ENCODE results near the gene MTMR10. TPM values are rescaled to one million over a fixed set of nuclear protein-coding genes. Genes with fewer than 3 reads are reported as not detected.

Gene MTMR10
- total RNA-seq, 2 donors from 2014 or later: 23.3 to 25.0 TPM

DNA sequence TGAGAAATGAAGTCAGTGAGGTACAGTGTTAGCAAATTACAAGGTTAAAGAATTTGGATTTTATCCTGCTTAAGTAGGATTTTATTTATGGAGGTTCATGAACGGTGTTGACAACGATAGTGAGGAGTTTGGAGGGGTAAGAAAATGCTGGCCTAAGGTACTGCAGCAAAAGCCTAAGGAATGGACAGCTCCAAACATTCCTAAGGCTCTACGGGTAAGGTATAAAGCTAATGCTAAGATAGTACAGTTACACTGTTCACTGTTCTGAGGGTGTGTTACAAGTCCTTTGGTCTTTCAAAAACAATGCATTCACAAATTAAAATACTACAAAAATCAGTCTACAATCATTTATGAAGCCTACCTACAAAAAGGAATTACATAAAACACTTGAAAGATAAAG, 7.3 kb downstream of the MTMR10 start:
- DNase-seq (ENCODE audit: low spot score): no peak
- Histone ChIP-seq H3K36me3 (peaks cover 27% of the 10 kb centered on the region), H3K27me3 (no peaks in the 10 kb centered on the region), H3K9me3 (no peaks in the 10 kb centered on the region), H3K4me3 (no peak overlapping the region), H3K27ac (no peak overlapping the region), H3K4me1 (peaks cover 0 to 44% of the 10 kb centered on the region in 2 donors)
- TF ChIP-seq, protein P1, sequence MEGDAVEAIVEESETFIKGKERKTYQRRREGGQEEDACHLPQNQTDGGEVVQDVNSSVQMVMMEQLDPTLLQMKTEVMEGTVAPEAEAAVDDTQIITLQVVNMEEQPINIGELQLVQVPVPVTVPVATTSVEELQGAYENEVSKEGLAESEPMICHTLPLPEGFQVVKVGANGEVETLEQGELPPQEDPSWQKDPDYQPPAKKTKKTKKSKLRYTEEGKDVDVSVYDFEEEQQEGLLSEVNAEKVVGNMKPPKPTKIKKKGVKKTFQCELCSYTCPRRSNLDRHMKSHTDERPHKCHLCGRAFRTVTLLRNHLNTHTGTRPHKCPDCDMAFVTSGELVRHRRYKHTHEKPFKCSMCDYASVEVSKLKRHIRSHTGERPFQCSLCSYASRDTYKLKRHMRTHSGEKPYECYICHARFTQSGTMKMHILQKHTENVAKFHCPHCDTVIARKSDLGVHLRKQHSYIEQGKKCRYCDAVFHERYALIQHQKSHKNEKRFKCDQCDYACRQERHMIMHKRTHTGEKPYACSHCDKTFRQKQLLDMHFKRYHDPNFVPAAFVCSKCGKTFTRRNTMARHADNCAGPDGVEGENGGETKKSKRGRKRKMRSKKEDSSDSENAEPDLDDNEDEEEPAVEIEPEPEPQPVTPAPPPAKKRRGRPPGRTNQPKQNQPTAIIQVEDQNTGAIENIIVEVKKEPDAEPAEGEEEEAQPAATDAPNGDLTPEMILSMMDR (IDR thresholded peaks at IDR 0.05): no peak

DNA sequence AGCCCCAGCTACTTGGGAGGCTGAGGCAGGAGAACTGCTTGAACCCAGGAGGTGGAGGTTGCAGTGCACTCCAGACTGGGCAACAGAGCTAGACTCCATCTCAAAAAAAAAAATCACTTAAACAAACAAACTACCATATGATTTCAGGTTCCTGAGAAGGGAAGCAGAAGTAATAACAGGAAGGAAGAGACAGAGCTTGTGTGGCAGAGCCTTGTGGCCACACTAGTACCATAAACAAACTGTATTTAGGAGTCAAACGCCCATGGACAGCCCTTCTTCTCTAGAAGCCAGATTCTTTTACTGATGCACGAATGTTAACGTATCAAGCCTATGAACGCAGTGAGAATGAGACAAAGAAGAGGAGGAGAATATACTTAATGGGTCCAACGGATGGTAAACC, 12.0 kb downstream of the MTMR10 start:
- Histone ChIP-seq H3K4me1 (peaks cover 0 to 16% of the 10 kb centered on the region in 2 donors), H3K27ac (no peak overlapping the region), H3K4me3 (no peak overlapping the region), H3K36me3 (peaks cover 23% of the 10 kb centered on the region), H3K27me3 (no peaks in the 10 kb centered on the region), H3K9me3 (no peaks in the 10 kb centered on the region)
- no peak for DNase-seq (ENCODE audit: low spot score)
- TF ChIP-seq, protein P1 (IDR thresholded peaks at IDR 0.05): no peak

DNA sequence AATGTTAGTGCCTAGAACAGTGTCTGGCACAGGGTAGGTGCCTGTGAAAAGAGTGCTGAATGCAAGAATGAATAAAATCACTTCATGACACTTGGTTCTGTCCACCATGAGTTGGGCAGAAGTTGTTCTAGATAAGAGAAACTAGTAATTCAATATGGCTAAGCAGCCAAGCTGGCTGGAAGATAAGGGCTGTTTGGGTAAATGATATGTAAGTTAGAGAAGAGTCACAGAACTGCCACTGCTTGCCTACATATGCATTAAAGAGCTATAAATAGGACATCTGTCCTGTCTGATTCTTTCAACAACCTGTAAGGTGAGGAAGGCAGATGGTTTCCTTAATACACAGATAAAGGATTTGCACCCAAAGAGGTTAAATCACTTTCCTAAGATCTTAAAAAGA, 13.1 kb downstream of the MTMR10 start:
- DNase-seq (ENCODE audit: low spot score): no peak
- H3K4me3 ChIP-seq: no peak overlapping the region
- no peaks in the 10 kb centered on the region for H3K27me3 ChIP-seq
- no peak overlapping the region for H3K27ac ChIP-seq
- H3K4me1 ChIP-seq: peaks cover 0 to 15% of the 10 kb centered on the region in 2 donors
- TF ChIP-seq, protein P1 (IDR thresholded peaks at IDR 0.05): no peak
- H3K36me3 ChIP-seq: peaks cover 33% of the 10 kb centered on the region
- H3K9me3 ChIP-seq: no peaks in the 10 kb centered on the region

DNA sequence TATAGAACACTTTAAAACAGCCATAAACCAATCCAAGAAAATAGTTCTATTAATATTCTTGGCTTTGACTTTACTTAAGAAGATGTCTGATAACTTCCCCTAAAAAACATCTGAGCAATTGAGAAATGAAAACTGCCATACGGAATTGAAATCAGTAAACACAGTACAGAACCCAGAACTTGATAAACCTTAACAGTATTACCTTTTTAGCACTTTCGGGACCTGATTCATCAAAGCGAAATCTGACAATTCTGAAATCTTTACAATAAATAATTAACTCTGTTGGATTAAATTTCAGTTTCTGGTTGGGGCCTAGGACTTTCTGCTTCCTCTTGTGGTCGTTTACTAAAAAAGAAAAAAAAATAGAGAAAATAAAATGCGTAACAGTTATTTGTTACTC, 17.3 kb downstream of the MTMR10 start:
- DNase-seq (ENCODE audit: low spot score): no peak
- peaks cover 0 to 11% of the 10 kb centered on the region in 2 donors for H3K4me1 ChIP-seq
- no peaks in the 10 kb centered on the region for H3K9me3 ChIP-seq
- H3K27ac ChIP-seq: no peak overlapping the region
- no peak overlapping the region for H3K4me3 ChIP-seq
- TF ChIP-seq, protein P1 (IDR thresholded peaks at IDR 0.05): no peak
- H3K27me3 ChIP-seq: no peaks in the 10 kb centered on the region
- H3K36me3 ChIP-seq: peaks cover 27% of the 10 kb centered on the region

DNA sequence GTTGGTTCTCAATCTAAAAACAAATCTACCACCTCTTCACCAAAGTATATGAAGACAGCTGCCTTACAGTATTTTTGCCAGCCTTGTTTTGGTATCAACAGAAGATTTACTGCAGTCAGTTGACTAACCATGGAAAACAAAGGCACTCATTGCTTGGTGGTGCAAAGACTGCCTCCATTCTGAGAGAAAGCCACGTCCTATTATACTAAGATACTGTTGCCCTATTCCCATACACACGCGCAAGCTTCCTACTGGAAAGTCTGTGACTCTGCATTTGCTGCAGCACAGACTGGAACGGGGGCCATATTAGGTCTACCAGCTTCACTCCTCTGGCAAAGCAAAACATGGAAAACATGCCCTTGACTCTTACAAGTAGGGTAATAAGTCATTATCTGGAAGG, 18.0 kb downstream of the MTMR10 start:
- no peak overlapping the region for H3K4me3 ChIP-seq
- H3K27ac ChIP-seq: no peak overlapping the region
- no peaks in the 10 kb centered on the region for H3K9me3 ChIP-seq
- H3K36me3 ChIP-seq: peaks cover 27% of the 10 kb centered on the region
- no peak for DNase-seq (ENCODE audit: low spot score)
- no peaks in the 10 kb centered on the region for H3K27me3 ChIP-seq
- peaks cover 0 to 8% of the 10 kb centered on the region in 2 donors for H3K4me1 ChIP-seq
- TF ChIP-seq, protein P1 (IDR thresholded peaks at IDR 0.05): no peak

DNA sequence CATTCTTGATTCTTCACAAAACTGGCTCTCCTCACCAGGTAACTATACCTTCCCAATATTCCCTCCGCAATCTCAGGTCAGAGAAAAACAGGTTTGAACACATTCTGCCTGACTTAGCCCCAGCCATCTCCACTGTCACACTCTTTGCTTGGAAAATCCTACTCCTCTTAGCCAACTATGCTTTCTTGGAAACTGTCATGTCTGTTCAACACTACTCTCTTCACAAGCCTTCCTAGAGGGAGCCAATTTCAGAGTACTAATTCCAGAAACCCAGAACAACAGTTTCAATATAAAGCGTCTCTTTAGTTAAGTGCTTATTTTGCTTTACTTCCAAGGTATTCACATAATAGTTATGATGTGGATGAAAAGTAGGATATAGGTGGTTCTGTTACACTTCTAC, 21.7 kb downstream of the MTMR10 start:
- DNase-seq (ENCODE audit: low spot score): no peak
- H3K27me3 ChIP-seq: no peaks in the 10 kb centered on the region
- no peaks in the 10 kb centered on the region for H3K4me1 ChIP-seq
- TF ChIP-seq, protein P1 (IDR thresholded peaks at IDR 0.05): no peak
- H3K4me3 ChIP-seq: no peak overlapping the region
- H3K9me3 ChIP-seq: no peaks in the 10 kb centered on the region
- H3K27ac ChIP-seq: no peak overlapping the region
- H3K36me3 ChIP-seq: peaks cover 39% of the 10 kb centered on the region
